Coronary artery (tissue), 2 donors: Measurements from ENCODE around the gene CEP162.
"Not testable (repeated sequence)": the region's sequence is repeated elsewhere in the genome, so short reads cannot be mapped to it uniquely, and the experiment has no call there.

Source experiments
- DNase-seq: peaks from one replicate; pipeline ENCODE4 v3.0.0-alpha.2; 2017; ENCODE audit warnings: low spot score
- H3K27ac ChIP-seq, 2 donors: fragments of 200-600 bp; sonication (generic); one replicate each; pipeline ENCODE4 v1.5.1; 2016 to 2019
- H3K4me3 ChIP-seq: fragments of 200-600 bp; sonication (generic); 2 replicates; pipeline ENCODE4 v1.5.1; 2016; ENCODE audit warnings: mild to moderate bottlenecking, moderate library complexity
- CTCF ChIP-seq: fragments of 200-600 bp; sonication (generic); IDR thresholded peaks from one replicate; pipeline ENCODE4 v1.5.1; 2019; ENCODE audit warnings: antibody characterized with exemption

CEP162 gene

GRCh38 chr6:84177241-84177640 is 50.2 kb downstream of the CEP162 start:
- no peak for TF ChIP-seq CTCF
- DNase-seq, result no peak
- H3K27ac ChIP-seq, result no peak overlapping the region
- H3K4me3 ChIP-seq, result no peak overlapping the region

- Histone ChIP-seq H3K4me3 (no peak overlapping the region), H3K27ac (no peak overlapping the region)
- DNase-seq, result no peak
- no peak for TF ChIP-seq CTCF
Observed at GRCh38 chr6:84172574-84172973, 54.9 kb downstream of the CEP162 start.

- no peak for DNase-seq
- H3K27ac ChIP-seq, result no peak overlapping the region
- no peak overlapping the region for H3K4me3 ChIP-seq
- no peak for TF ChIP-seq CTCF
Observed at GRCh38 chr6:84172080-84172479, 55.4 kb downstream of the CEP162 start.

GRCh38 chr6:84167457-84167856 is 60.0 kb downstream of the CEP162 start:
- TF ChIP-seq CTCF, result no peak
- Histone ChIP-seq H3K27ac (no peak overlapping the region), H3K4me3 (no peak overlapping the region)
- no peak for DNase-seq

GRCh38 chr6:84166395-84166794 is 61.0 kb downstream of the CEP162 start:
- TF ChIP-seq CTCF, result no peak
- H3K27ac ChIP-seq, result no peak overlapping the region
- no peak for DNase-seq
- no peak overlapping the region for H3K4me3 ChIP-seq

GRCh38 chr6:84164328-84164727 is 63.1 kb downstream of the CEP162 start:
- not testable (repeated sequence) for DNase-seq, H3K27ac ChIP-seq, H3K4me3 ChIP-seq

GRCh38 chr6:84161190-84161589 is 66.3 kb downstream of the CEP162 start:
- no peak for TF ChIP-seq CTCF
- Histone ChIP-seq H3K27ac (no peak overlapping the region), H3K4me3 (no peak overlapping the region)
- no peak for DNase-seq

GRCh38 chr6:84156306-84156705 is 71.1 kb downstream of the CEP162 start:
- no peak for DNase-seq
- no peak for TF ChIP-seq CTCF
- H3K4me3 ChIP-seq, result no peak overlapping the region
- H3K27ac ChIP-seq, result no peak overlapping the region
